ENCODE results near the gene CSAD.

- TF ChIP-seq EZH2 (IDR thresholded peaks at IDR 0.05; ENCODE audit: low read depth) (no peak), CTCF (conservative IDR thresholded peaks at IDR 0.05) (no peak)
These were observed 42.8 kb upstream of the CSAD start for GRCh38 chr12:53223389-53224060.
